K562 (cell line): ENCODE results near the gene EEFSEC. TPM values are rescaled to one million over a fixed set of nuclear protein-coding genes. Genes with fewer than 3 reads are reported as not detected.

Experiments used
- ATAC-seq: fragments of 200-7000 bp; cut with Tn5 transposase; 3 replicates; pipeline ENCODE4 v1.9.1; 2020; ENCODE audit warnings: moderate library complexity
- BruUV-seq: library from RNA; stranded (reverse); fragments of 400-500 nt; replicated peaks from 2 replicates; lab custom pipeline; 2021; lab: Mats Ljungman, UMichigan
- CTCF ChIA-PET: fragments of 300-600 bp; formaldehyde crosslinking; extraction: SDS; loops from one replicate; lab custom pipeline; 2021; ENCODE audit warnings: low intra/inter-chr PET ratio; lab: Yijun Ruan, JAX
- POLR2A ChIA-PET: fragments of 300-600, 350-650 bp; sonication (Branson Sonifier 250); formaldehyde crosslinking; extraction: SDS; loops from one replicate; lab custom pipeline; 2021; ENCODE audit warnings: antibody characterized with exemption, inconsistent platforms; lab: Yijun Ruan, JAX
- DNase-seq, 4 experiments: peaks; one replicate each; pipeline versions ENCODE4 v3.0.0 to v3.0.0-alpha.2; 2011 to 2018; ENCODE audit warnings: low spot score in 3 of 4, mixed read lengths in 3 of 4; ENCODE audit errors: extremely low read depth in 1 of 4
- FAIRE-seq: peaks from 2 replicates; lab custom pipeline; 2011; peaks lifted over from hg19 to GRCh38; lab: Jason Lieb, UNC
- H2AFZ ChIP-seq: 2 replicates; pipeline ENCODE4 v1.6.0; 2011; ENCODE audit warnings: low read depth, low read length, control low read depth, inconsistent platforms
- H3K27ac ChIP-seq: fragments of 200-600 bp; 3 replicates; pipeline ENCODE4 v1.8.0; 2011; ENCODE audit warnings: low read depth, mild to moderate bottlenecking, control low read depth, inconsistent platforms, low read length, moderate library complexity, mixed read lengths; ENCODE audit errors: extremely low read depth
- H3K27me3 ChIP-seq, 2 experiments: fragments of 300-600 bp in 1 of 2; 2 replicates in 1 of 2; 3 replicates in 1 of 2; pipeline versions ENCODE4 v1.6.0 to v1.8.0; 2011; ENCODE audit warnings: inconsistent platforms in 2 of 2, low read length in 2 of 2, mild to moderate bottlenecking in 1 of 2, mixed read lengths in 1 of 2, moderate library complexity in 1 of 2; ENCODE audit not compliant: control insufficient read depth in 2 of 2, insufficient read depth in 2 of 2
- H3K36me3 ChIP-seq: fragments of 300-600 bp; 3 replicates; pipeline ENCODE4 v1.8.0; 2011; ENCODE audit warnings: mild to moderate bottlenecking, low read length, inconsistent platforms; ENCODE audit not compliant: control insufficient read depth, insufficient read depth
- H3K4me1 ChIP-seq, 2 experiments: fragments of 200-600 bp in 1 of 2; replicated peaks in 1 of 2; 2 replicates in 1 of 2; 3 replicates in 1 of 2; pipeline versions ENCODE4 v1.5.1 to v1.8.0; 2011; ENCODE audit warnings: inconsistent platforms in 2 of 2, low read length in 2 of 2, mild to moderate bottlenecking in 1 of 2, mixed read lengths in 1 of 2, moderate library complexity in 1 of 2; ENCODE audit not compliant: control insufficient read depth in 2 of 2, insufficient read depth in 2 of 2
- H3K4me2 ChIP-seq: 2 replicates; pipeline ENCODE4 v1.6.1; 2011; ENCODE audit warnings: low read length, control low read depth, inconsistent platforms, mixed read lengths; ENCODE audit not compliant: insufficient read depth
- H3K4me3 ChIP-seq: fragments of 200-600 bp; sonication (generic), shearing (Covaris generic); 2 replicates; pipeline ENCODE4 v1.5.1; 2016; ENCODE audit warnings: control low read depth, inconsistent platforms
- H3K79me2 ChIP-seq: fragments of 200-600 bp; 3 replicates; pipeline ENCODE4 v1.8.0; 2011; ENCODE audit warnings: low read length, inconsistent platforms; ENCODE audit not compliant: control insufficient read depth, insufficient read depth
- H3K9ac ChIP-seq, 2 experiments: 2 replicates each; pipeline versions ENCODE4 v1.6.0 to v1.6.1; 2011; ENCODE audit warnings: low read depth in 2 of 2, low read length in 2 of 2, control low read depth in 1 of 2, inconsistent platforms in 1 of 2, mild to moderate bottlenecking in 1 of 2, mixed read lengths in 1 of 2; ENCODE audit not compliant: insufficient read depth in 1 of 2
- H3K9me1 ChIP-seq: one replicate; pipeline ENCODE4 v1.6.0; 2011; ENCODE audit warnings: inconsistent platforms, mild to moderate bottlenecking, low read length, moderate library complexity; ENCODE audit not compliant: control insufficient read depth, insufficient read depth
- H3K9me3 ChIP-seq: replicated peaks from 2 replicates; pipeline ENCODE4 v1.5.1; 2011; ENCODE audit warnings: low read depth, low read length, inconsistent platforms; ENCODE audit not compliant: control insufficient read depth, insufficient read depth
- H4K20me1 ChIP-seq: replicated peaks from 2 replicates; pipeline ENCODE4 v1.6.1; 2011; ENCODE audit warnings: low read length, inconsistent platforms, mixed read lengths; ENCODE audit not compliant: control insufficient read depth, insufficient read depth
- BCOR ChIP-seq: fragments of 450-650 bp; IDR thresholded peaks from 2 replicates; pipeline ENCODE4 v1.6.1; 2016
- COPS2 ChIP-seq: fragments of 450-650 bp; conservative IDR thresholded peaks from 2 replicates; pipeline ENCODE4 v1.6.1; 2016; ENCODE audit warnings: mild to moderate bottlenecking, moderate library complexity
- CREB3 ChIP-seq: fragments of 450-650 bp; conservative IDR thresholded peaks from 2 replicates; pipeline ENCODE4 v1.6.1; 2016; ENCODE audit warnings: missing genetic modification characterization, low read depth, mild to moderate bottlenecking, missing compliant biosample characterization, moderate library complexity
- CSDE1 ChIP-seq, 2 experiments: fragments of 450-650 bp; IDR thresholded peaks; 2 replicates each; pipeline ENCODE4 v1.6.1; 2016; ENCODE audit warnings: mild to moderate bottlenecking in 1 of 2
- E2F3 ChIP-seq: fragments of 250-450 bp; sonication (Bioruptor Pico); IDR thresholded peaks from 2 replicates; pipeline ENCODE4 v1.4.0; 2020; ENCODE audit warnings: mild to moderate bottlenecking
- RFX7 ChIP-seq: fragments of 250-450 bp; sonication (Bioruptor Pico); IDR thresholded peaks from 2 replicates; pipeline ENCODE4 v1.5.1; 2021; ENCODE audit warnings: mild to moderate bottlenecking
- ZC3H4 ChIP-seq: sonication (generic); formaldehyde crosslinking; IDR thresholded peaks from 2 replicates; pipeline ENCODE4 v1.9.0; 2021; ENCODE audit warnings: missing genetic modification reagents, borderline replicate concordance
- WGBS: fragments of 100-300 bp; shearing (Covaris generic); methylation state at CpG from one replicate; pipeline ENCODE4 v1.1.6; 2016; ENCODE audit warnings: low coverage, mixed read lengths; ENCODE audit not compliant: insufficient coverage; ENCODE audit errors: missing lambda C conversion rate; 5-methylcytosine and 5-hydroxymethylcytosine counted together
- in situ Hi-C: fragments of 300-500 bp; cut with MboI; formaldehyde crosslinking; loops from 4 replicates; pipeline ENCODE4 v1.15.0; 2018; ENCODE audit warnings: inconsistent platforms, mixed read lengths
- intact Hi-C: fragments of 100-400 bp; cut with micrococcal nuclease; formaldehyde crosslinking; loops from 2 replicates; pipeline ENCODE4 v1.14.2; 2022
- polyA plus RNA-seq, 8 experiments: library from polyadenylated mRNA; depleted of rRNA in 4 of 8; stranded (reverse) in 5 of 8; unstranded in 3 of 8; fragments of >200 nt; fragmentation: Nextera tagmentation in 2 of 8; fragmentation: Illumina TruSeq in 1 of 8; extraction: Ambion mirVana in 2 of 8; extraction: Trizol in 1 of 8; gene quantifications; 2 replicates each; pipeline versions ENCODE4 v1.2.1 to v1.2.3, GENCODE V29; 2011 to 2014; ENCODE audit warnings: inconsistent platforms in 1 of 8, missing spikeins in 1 of 8
- total RNA-seq, 7 experiments: library from RNA; depleted of rRNA in 6 of 7; stranded (reverse); fragments of >200 nt in 6 of 7; fragmentation: Illumina TruSeq in 2 of 7; extraction: Trizol in 2 of 7; gene quantifications; 2 replicates each; pipeline versions ENCODE4 v1.2.1 to v1.2.3, GENCODE V29; 2011 to 2021; ENCODE audit warnings: low replicate concordance in 1 of 7
- TF ChIP-seq, protein P1 (sequence below): fragments of 250-450 bp; sonication (Bioruptor Pico); IDR thresholded peaks from 2 replicates; pipeline ENCODE4 v1.8.0; 2021; ENCODE audit warnings: moderate library complexity, mild to moderate bottlenecking, inconsistent platforms
- TF ChIP-seq, protein P2 (sequence below): sonication (generic); formaldehyde crosslinking; IDR thresholded peaks from 2 replicates; pipeline ENCODE4 v1.5.0; 2020; ENCODE audit warnings: missing genetic modification reagents
- TF ChIP-seq, protein P3 (sequence below): fragments of 250-450 bp; sonication (Bioruptor Pico); IDR thresholded peaks from 2 replicates; pipeline ENCODE4 v1.8.0; 2021; ENCODE audit warnings: borderline replicate concordance, mild to moderate bottlenecking, moderate library complexity; ENCODE audit not compliant: poor library complexity, severe bottlenecking

Gene EEFSEC
- total and polyA plus RNA-seq, 9 of the 15 experiments (the other 6 are each of a cell fraction or from before 2014, with no cell fraction given), result 0.35 to 11.8 (median 7.7) TPM

GRCh38 chr3:128372707-128373533, 219.6 kb downstream of the EEFSEC start:
- no peak overlapping the region for H3K27ac ChIP-seq
- H3K4me2 ChIP-seq, result no peak overlapping the region
- WGBS, result 72% methylated on average over 8 of the region's 10 CpGs
- no peaks in the 10 kb centered on the region for H3K27me3 ChIP-seq
- TF ChIP-seq ZC3H4 (no peak), CSDE1 (IDR thresholded peaks at IDR 0.05) (no peak), E2F3 (no peak), BCOR (no peak), RFX7 (CRISPR knock-in tag) (no peak), COPS2 (no peak), CREB3 (tag) (no peak)
- TF ChIP-seq, protein P1, sequence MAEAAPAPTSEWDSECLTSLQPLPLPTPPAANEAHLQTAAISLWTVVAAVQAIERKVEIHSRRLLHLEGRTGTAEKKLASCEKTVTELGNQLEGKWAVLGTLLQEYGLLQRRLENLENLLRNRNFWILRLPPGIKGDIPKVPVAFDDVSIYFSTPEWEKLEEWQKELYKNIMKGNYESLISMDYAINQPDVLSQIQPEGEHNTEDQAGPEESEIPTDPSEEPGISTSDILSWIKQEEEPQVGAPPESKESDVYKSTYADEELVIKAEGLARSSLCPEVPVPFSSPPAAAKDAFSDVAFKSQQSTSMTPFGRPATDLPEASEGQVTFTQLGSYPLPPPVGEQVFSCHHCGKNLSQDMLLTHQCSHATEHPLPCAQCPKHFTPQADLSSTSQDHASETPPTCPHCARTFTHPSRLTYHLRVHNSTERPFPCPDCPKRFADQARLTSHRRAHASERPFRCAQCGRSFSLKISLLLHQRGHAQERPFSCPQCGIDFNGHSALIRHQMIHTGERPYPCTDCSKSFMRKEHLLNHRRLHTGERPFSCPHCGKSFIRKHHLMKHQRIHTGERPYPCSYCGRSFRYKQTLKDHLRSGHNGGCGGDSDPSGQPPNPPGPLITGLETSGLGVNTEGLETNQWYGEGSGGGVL (CRISPR knock-in tag), result no peak
- TF ChIP-seq, protein P2, sequence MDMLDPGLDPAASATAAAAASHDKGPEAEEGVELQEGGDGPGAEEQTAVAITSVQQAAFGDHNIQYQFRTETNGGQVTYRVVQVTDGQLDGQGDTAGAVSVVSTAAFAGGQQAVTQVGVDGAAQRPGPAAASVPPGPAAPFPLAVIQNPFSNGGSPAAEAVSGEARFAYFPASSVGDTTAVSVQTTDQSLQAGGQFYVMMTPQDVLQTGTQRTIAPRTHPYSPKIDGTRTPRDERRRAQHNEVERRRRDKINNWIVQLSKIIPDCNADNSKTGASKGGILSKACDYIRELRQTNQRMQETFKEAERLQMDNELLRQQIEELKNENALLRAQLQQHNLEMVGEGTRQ (CRISPR knock-in tag), result no peak
- TF ChIP-seq, protein P3, sequence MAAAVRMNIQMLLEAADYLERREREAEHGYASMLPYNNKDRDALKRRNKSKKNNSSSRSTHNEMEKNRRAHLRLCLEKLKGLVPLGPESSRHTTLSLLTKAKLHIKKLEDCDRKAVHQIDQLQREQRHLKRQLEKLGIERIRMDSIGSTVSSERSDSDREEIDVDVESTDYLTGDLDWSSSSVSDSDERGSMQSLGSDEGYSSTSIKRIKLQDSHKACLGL (CRISPR knock-in tag), result no peak
- no peaks in the 10 kb centered on the region for H3K9me1 ChIP-seq
- no peak for DNase-seq
- H4K20me1 ChIP-seq, result no peaks in the 10 kb centered on the region
- no TSS peak for BruUV-seq
- intact Hi-C loops (no loop called here), in situ Hi-C loops (no loop called here)
- no peak overlapping the region for H3K4me3 ChIP-seq
- peaks cover 0 to 5% of the 10 kb centered on the region in 2 experiments; a peak in 1 of 5 replicates for H3K4me1 ChIP-seq
- H3K9me3 ChIP-seq, result no peaks in the 10 kb centered on the region
- no peak overlapping the region for H2AFZ ChIP-seq
- no peak overlapping the region; a peak in 1 of 4 replicates for H3K9ac ChIP-seq
- FAIRE-seq, result no peak
- ChIA-PET CTCF (no interaction called here), POLR2A (no interaction called here)
- H3K79me2 ChIP-seq, result no peaks in the 10 kb centered on the region
- H3K36me3 ChIP-seq, result no peaks in the 10 kb centered on the region
- ATAC-seq, result no peak
